ENCODE results near the gene FGF18. TPM values are rescaled to one million over a fixed set of nuclear protein-coding genes. Genes with fewer than 3 reads are reported as not detected.
A peak's percentile ranks its signal among the peaks of the same experiment; 100 is the strongest.
"Not testable (repeated sequence)": the region's sequence is repeated elsewhere in the genome, so short reads cannot be mapped to it uniquely, and the experiment has no call there.

Gene FGF18
- total RNA-seq, 1 donor, result under 0.01 TPM

DNA sequence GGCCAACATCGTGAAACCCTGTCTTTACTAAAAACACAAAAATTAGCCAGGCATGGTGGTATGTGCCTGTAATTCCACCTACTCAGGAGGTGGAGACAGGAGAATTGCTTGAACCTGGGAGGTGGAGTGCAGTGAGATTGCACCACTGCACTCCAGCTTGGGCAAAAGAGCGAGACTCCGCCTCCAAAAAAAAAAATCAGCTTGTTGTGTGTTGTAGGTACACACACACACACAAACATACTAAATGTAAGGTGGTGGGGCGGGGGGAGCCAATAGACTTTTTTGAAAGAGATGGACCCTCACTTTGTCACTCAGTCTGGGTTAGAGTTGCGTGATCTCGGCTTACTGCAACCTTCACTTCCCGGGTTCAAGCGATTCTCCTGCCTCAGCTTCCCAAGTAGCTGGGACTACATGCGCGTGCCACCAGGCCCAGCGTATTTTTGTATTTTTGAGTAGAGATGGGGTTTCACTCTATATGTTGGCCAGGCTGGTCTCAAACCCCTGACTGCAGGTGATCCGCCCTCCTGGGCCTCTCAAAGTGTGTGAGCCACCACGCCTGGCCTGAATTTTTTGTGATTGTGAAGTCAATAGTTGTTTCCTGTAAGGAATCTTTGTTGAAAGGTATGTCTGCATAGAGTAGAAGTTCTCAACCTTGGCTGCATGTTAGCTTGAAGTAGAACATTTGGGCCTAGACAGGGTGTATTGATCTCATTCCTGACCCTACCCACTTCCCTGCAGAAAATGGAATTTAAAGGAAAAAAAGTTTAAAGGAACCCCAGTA is 18.1 kb upstream of the FGF18 start:
- no peaks in the 10 kb centered on the region for H3K9me3 ChIP-seq (ENCODE audit: low read depth, low read length)
- no peak overlapping the region for H3K27ac ChIP-seq (ENCODE audit: low read depth, low read length)
- H3K79me2 ChIP-seq (ENCODE audit: insufficient read depth, low read length), result peaks cover 71% of the 10 kb centered on the region
- no peak overlapping the region for H3K4me2 ChIP-seq (ENCODE audit: insufficient read depth, low read length)
- no peak overlapping the region for H2AFZ ChIP-seq (ENCODE audit: low read length)
- TF ChIP-seq, protein P1, sequence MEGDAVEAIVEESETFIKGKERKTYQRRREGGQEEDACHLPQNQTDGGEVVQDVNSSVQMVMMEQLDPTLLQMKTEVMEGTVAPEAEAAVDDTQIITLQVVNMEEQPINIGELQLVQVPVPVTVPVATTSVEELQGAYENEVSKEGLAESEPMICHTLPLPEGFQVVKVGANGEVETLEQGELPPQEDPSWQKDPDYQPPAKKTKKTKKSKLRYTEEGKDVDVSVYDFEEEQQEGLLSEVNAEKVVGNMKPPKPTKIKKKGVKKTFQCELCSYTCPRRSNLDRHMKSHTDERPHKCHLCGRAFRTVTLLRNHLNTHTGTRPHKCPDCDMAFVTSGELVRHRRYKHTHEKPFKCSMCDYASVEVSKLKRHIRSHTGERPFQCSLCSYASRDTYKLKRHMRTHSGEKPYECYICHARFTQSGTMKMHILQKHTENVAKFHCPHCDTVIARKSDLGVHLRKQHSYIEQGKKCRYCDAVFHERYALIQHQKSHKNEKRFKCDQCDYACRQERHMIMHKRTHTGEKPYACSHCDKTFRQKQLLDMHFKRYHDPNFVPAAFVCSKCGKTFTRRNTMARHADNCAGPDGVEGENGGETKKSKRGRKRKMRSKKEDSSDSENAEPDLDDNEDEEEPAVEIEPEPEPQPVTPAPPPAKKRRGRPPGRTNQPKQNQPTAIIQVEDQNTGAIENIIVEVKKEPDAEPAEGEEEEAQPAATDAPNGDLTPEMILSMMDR (IDR thresholded peaks at IDR 0.05; ENCODE audit: extremely low read depth, low read depth, low read length), result no peak
- peaks cover 62% of the 10 kb centered on the region for H4K20me1 ChIP-seq (ENCODE audit: insufficient read depth, low read length)
- peaks cover 73% of the 10 kb centered on the region for H3K36me3 ChIP-seq (ENCODE audit: insufficient read depth, low read length)
- H3K4me1 ChIP-seq (ENCODE audit: insufficient read depth, low read length), result peaks cover 7% of the 10 kb centered on the region
- H3K27me3 ChIP-seq (ENCODE audit: insufficient read depth, low read length), result no peaks in the 10 kb centered on the region
- DNase-seq (ENCODE audit: insufficient read length, low spot score, missing footprints), result no peak
- no peak overlapping the region for H3K4me3 ChIP-seq (ENCODE audit: insufficient read depth, low read length)

DNA sequence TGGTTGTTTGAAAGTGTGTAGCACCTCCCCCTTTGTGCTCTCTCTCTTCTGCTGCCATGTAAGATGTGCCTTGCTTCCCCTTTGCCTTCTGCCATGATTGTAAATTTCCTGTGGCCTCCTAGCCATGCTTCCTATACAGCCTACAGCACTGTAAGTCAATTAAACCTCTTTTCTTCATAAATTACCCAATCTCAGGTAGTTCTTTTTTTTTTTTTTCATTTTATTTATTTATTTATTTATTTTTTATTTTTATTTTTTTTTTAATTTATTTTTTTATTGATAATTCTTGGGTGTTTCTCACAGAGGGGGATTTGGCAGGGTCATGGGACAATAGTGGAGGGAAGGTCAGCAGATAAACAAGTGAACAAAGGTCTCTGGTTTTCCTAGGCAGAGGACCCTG is 16.7 kb upstream of the FGF18 start:
- H3K4me1 ChIP-seq (ENCODE audit: insufficient read depth, low read length), result peaks cover 13% of the 10 kb centered on the region
- H4K20me1 ChIP-seq (ENCODE audit: insufficient read depth, low read length), result peaks cover 62% of the 10 kb centered on the region
- peaks cover 73% of the 10 kb centered on the region for H3K36me3 ChIP-seq (ENCODE audit: insufficient read depth, low read length)

DNA sequence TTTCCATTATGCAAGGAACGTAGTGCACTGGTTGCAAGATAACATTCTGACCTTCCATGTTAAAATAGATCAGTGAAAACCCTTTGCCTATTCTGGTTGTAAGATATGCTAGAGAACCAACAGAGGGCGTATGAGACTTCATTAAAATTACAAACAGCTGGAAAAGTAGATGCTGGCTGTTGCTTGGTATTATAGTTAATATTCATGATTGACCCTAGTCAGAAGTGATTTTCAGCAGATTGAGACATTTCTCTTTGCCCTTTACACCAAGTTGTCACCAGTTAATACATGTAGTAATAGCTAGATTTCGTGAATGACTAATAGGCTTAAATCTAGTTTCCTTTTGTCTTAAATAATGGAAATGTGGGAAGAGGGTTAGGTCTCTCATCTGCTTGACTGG is 13.8 kb upstream of the FGF18 start:
- peaks cover 61% of the 10 kb centered on the region for H4K20me1 ChIP-seq (ENCODE audit: insufficient read depth, low read length)
- DNase-seq (ENCODE audit: insufficient read length, low spot score, missing footprints), result no peak
- H3K36me3 ChIP-seq (ENCODE audit: insufficient read depth, low read length), result peaks cover 70% of the 10 kb centered on the region

More for the DNA sequence above, 16.7 kb upstream of the FGF18 start:
- not testable (repeated sequence) for H3K4me3 ChIP-seq (ENCODE audit: insufficient read depth, low read length); H3K9me3 ChIP-seq (ENCODE audit: low read depth, low read length); H3K4me2 ChIP-seq (ENCODE audit: insufficient read depth, low read length); H3K27ac ChIP-seq (ENCODE audit: low read depth, low read length); DNase-seq (ENCODE audit: insufficient read length, low spot score, missing footprints); H2AFZ ChIP-seq (ENCODE audit: low read length); H3K27me3 ChIP-seq (ENCODE audit: insufficient read depth, low read length)
- H3K79me2 ChIP-seq (ENCODE audit: insufficient read depth, low read length), result peaks cover 71% of the 10 kb centered on the region

DNA sequence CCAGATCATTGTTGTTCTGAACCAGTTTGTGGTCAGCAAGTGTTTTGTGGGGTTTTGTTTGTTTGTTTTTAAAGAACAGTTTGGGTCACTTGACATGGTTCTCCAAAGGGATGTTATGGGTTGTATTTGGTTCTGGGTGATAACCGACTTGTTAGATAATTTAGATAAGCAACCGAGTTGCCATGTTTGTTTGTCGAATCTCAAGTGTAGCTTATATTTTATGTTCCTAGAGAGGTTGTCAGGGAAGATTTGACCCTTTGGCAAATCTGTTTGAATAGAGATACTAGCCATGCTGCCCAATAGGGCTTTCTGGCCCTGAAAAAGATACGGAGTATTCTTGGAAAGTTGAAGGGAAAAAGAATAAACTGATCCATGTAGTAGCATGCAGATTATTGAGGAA is 12.2 kb upstream of the FGF18 start:
- Histone ChIP-seq H4K20me1 (ENCODE audit: insufficient read depth, low read length) (peaks cover 60% of the 10 kb centered on the region), H3K27ac (ENCODE audit: low read depth, low read length) (no peak overlapping the region), H3K4me3 (ENCODE audit: insufficient read depth, low read length) (no peak overlapping the region), H2AFZ (ENCODE audit: low read length) (no peak overlapping the region), H3K4me2 (ENCODE audit: insufficient read depth, low read length) (no peak overlapping the region), H3K79me2 (ENCODE audit: insufficient read depth, low read length) (peaks cover 61% of the 10 kb centered on the region), H3K36me3 (ENCODE audit: insufficient read depth, low read length) (peaks cover 71% of the 10 kb centered on the region), H3K9me3 (ENCODE audit: low read depth, low read length) (no peaks in the 10 kb centered on the region), H3K4me1 (ENCODE audit: insufficient read depth, low read length) (peaks cover 34% of the 10 kb centered on the region), H3K27me3 (ENCODE audit: insufficient read depth, low read length) (no peaks in the 10 kb centered on the region)
- TF ChIP-seq, protein P1 (IDR thresholded peaks at IDR 0.05; ENCODE audit: extremely low read depth, low read depth, low read length), result no peak
- no peak for DNase-seq (ENCODE audit: insufficient read length, low spot score, missing footprints)

More for the DNA sequence above, 13.8 kb upstream of the FGF18 start:
- Histone ChIP-seq H3K4me1 (ENCODE audit: insufficient read depth, low read length) (peaks cover 28% of the 10 kb centered on the region), H3K79me2 (ENCODE audit: insufficient read depth, low read length) (peaks cover 65% of the 10 kb centered on the region), H3K27me3 (ENCODE audit: insufficient read depth, low read length) (no peaks in the 10 kb centered on the region), H3K4me3 (ENCODE audit: insufficient read depth, low read length) (no peak overlapping the region), H2AFZ (ENCODE audit: low read length) (no peak overlapping the region), H3K27ac (ENCODE audit: low read depth, low read length) (no peak overlapping the region), H3K9me3 (ENCODE audit: low read depth, low read length) (no peaks in the 10 kb centered on the region), H3K4me2 (ENCODE audit: insufficient read depth, low read length) (no peak overlapping the region)
- TF ChIP-seq, protein P1 (IDR thresholded peaks at IDR 0.05; ENCODE audit: extremely low read depth, low read depth, low read length), result peak; percentile 54
